ENCODE measurements around the gene DNAJC5.

DNA sequence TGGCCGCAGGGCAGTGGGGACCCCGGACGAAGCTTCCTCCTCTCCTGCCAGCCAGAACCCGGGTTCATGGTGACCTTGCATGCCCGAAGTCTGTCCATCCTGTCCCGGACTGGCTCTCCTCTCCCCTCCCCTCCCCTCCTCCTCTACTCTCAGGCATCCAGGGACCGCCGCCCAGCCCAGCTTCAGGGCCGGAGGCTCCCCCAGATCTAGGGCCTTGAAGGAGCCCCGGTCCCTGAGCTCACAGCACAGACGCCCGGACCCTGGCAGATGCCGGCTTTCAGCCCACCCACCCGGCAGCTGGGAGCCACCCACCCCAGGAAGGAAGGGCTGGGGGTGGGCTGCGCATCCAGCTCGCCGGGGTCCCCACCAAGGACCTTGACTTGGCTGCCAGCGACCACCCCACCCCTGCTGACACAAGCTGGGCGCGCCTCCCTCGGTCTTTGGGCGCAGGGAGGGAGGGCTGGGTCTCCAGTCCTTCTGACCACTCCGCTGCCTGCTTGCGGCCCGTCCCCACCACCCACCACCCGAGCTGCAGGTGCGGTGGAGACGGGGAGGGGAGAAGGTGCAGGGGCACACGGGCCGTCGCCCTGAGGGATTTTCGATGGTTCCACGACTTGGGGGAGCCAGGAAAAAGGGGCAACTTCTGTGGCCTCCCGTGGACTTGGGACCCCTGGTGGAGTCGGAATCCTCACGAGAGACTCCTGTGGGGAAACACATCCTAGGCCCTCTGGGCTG, 39.4 kb upstream of the DNAJC5 start:
- TF ChIP-seq ZNF274 (IDR thresholded peaks at IDR 0.05; ENCODE audit: low read depth, low read length), result no peak
- no peak for TF ChIP-seq SUZ12 (IDR thresholded peaks at IDR 0.05; ENCODE audit: extremely low read depth, insufficient read depth, insufficient read length)
